Stimulated activated CD8-positive, alpha-beta memory T cell treated with anti-CD3 and anti-CD28 coated beads, Interleukin-4, amount 100 ng/mL, for 24 hours (primary cell): ENCODE measurements around the gene COL26A1.

Source experiments
- DNase-seq: peaks from one replicate; pipeline ENCODE4 v3.0.0-alpha.2; 2020; ENCODE audit warnings: low read depth

Gene COL26A1

DNA sequence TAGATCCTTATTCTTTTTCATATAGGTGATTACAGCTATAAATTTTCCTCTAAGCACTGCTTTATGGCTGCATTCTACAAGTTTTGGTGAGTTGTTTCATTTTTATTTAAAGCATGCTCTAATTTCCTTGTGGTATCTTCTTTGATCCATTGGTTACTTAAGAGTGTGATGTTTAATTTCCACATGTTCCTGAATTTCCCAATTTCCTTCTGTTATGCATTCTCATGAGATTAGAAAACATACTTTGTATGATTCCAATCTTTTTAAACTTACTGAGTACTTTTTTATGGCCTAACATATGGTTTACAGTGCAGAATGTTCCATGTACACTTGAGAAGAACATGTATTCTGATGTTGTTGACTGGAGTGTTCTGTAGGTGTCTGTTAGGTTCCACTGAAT is 213.0 kb downstream of the COL26A1 start:
- no peak for DNase-seq

DNA sequence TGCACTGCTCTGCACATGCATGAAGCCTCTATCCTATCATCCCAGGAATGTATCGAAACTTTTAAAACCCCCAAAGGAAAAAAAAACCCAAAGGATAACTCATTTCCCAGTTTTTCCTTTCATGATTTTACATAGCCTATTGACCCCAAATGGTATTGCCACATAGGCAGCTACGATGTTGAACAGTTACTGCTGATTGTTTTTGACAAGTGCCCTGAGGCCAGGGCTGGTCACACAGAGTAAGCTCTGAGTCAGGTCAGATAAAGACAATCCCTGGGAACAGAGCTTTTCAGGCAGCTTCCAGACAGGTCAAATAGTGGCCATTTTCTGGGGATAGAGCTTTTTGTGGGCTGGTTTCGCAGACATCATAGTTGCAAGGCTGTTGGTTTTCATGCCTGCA is 214.3 kb downstream of the COL26A1 start:
- no peak for DNase-seq

GRCh38 chr7:101578552-101578951 is 215.9 kb downstream of the COL26A1 start:
- DNase-seq: no peak

DNA sequence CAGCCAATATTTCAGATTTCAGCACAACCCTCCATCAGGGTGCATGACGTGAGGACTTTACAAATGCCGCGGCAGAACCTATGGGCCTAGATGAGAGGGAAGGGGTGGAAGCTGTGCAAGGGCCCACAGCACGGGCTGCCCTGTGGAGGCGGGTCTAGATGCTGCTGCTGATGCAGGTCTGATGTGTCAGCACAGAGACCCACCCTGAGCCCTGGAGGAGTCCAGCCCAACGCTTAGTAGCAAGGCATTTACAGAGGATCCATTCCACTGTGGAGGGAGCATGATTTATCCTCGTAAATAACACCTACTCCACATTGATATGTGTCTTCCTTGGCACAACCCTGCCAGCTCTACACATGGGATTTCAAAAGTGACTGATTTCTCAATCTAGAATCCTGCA is 217.9 kb downstream of the COL26A1 start:
- no peak for DNase-seq

GRCh38 chr7:101581891-101582290 is 219.2 kb downstream of the COL26A1 start:
- no peak for DNase-seq

DNA sequence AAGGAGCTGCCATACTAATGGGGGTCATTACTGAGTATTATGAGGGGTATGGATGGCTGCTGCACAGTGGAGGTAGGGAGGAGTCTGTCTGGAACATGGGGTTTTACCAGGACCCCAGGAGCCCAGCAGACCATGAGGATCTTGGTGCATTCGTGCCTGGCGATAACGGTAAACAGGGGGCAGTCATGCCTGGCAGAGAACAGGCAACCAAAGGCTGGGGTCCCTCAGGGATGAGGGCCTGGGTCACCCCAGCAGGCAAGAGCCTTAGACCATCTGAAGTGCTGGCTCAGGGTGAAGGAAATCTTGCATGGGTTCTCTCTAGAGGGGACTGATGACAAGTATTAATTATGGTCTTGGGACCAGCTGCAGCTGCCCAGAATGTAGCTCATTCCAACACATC is 220.3 kb downstream of the COL26A1 start:
- no peak for DNase-seq

GRCh38 chr7:101586078-101586905 is 223.6 kb downstream of the COL26A1 start:
- DNase-seq: no peak

GRCh38 chr7:101586906-101587677 is 224.4 kb downstream of the COL26A1 start:
- DNase-seq: no peak

- no peak for DNase-seq
These were observed 225.7 kb downstream of the COL26A1 start for GRCh38 chr7:101588131-101588935.

DNA sequence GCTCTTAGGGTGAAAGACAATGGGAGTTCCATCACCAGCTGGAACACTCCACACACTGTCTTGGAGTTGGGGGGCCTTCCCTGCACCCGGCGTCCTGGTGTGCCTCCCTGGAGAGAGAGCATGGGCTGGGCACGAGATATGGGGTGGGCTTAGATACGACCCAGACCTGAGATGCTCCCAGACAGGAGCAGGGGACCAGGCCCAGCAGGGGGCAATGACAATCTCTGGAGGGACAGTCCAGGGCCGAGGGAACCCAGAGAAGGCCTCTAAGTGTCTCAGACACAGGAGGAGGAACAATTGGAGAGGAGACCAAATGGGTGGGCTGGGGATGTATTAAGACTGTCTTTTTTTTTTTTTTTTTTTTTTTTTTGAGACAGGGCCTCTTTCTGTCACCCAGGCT is 226.4 kb downstream of the COL26A1 start:
- no peak for DNase-seq

GRCh38 chr7:101589976-101590662 is 227.4 kb downstream of the COL26A1 start:
- DNase-seq: no peak

DNA sequence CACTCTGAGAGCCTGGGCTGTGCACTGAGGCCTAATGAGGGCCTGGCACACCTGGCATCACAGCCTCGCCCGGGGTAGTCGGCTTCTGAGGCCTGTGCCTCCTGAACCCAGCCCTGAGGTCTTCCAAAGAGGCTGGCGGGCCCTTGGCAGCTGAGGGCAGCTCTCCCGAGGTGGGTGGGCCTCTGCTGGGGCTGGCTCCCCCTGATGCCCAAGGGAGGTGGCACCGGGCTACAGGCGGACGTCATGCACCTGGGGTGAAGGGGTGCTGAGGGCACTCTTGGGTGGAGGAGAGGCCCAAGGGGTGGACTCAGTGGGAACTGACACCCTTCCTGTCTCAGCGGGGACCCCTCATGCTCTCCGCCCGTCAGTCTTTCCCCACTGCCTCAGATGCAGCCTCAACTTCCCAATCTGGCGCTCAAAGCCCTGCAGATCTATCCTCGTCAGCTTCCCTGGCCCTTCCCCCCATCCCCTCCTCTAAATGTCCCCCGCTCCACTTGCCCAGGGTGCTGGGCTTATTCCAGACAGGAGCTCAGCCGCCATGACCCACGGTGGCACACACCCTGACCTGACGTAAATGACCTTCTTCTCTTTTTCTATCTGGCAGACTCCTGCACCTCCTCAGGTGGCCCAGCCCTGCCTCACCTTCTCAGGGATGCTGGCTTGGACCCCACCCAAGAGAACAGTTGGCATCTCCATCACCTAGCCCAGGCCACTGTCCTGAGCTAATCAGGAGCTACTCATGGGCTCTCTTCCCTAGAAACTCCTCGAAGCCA is 228.2 kb downstream of the COL26A1 start:
- no peak for DNase-seq

GRCh38 chr7:101591504-101591903 is 228.8 kb downstream of the COL26A1 start:
- no peak for DNase-seq

- no peak for DNase-seq
These were observed 230.9 kb downstream of the COL26A1 start for GRCh38 chr7:101593556-101593955.

- no peak for DNase-seq
These were observed 232.1 kb downstream of the COL26A1 start for GRCh38 chr7:101594790-101595189.

DNA sequence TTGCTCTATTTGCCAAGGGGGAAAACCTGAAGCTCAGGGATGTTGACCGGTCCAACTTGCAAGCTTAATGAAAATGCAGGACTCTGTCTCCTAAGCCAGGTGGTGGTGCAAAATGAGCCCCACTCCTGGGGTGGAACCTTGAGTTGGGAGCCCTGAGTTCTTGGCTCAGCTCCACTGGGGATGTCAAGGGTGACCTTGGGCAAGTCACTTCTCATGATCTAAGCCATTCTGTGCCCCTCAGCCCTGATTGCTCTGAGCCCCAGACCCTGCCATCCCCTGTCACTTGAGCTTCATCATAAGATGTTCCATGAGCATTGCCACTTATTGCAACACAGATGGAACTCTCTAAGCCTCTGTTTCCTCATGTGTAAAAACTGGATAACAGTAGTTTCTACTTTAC is 232.6 kb downstream of the COL26A1 start:
- DNase-seq: no peak

DNA sequence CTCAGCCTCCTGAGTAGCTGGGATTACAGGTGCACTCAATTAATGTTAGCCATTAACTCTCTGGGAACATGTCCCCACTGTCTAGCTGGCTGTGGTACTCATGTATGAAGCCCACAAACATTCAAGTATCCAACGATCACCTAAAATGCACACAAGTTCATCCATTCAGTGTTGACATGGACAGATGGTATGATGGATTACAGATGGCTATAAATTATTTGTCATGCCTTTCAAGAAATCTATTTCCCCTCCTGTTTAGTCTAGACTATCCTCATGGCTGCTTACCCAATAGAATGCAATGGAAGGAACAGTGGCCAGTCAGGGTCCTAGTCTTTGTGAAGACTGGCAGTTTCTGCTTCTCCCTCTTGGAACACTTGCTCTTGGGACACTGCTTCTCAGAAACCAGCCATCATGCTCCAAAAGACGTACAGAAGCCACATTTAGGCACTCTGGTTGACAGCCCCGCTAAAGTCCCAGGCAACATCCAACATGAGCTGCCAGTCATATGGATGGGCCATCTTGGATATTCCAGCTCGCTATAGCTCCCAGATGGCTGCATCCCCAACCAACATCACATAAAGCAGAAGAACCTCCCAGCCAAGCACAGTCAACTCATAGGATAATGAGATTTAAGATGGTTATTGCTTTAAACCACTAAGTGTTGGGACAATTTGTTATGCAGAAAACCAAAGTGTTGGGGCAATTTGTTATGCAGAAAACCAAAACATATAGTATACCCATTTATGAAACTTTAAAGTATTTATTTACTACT is 233.3 kb downstream of the COL26A1 start:
- no peak for DNase-seq

GRCh38 chr7:101596898-101597297 is 234.2 kb downstream of the COL26A1 start:
- DNase-seq: no peak

GRCh38 chr7:101597941-101598340 is 235.3 kb downstream of the COL26A1 start:
- DNase-seq: no peak

GRCh38 chr7:101598422-101598985 is 235.8 kb downstream of the COL26A1 start:
- no peak for DNase-seq
